DOHH2 (cell line): ENCODE measurements around the gene SKOR2.

Experiments
- H3F3A ChIP-seq: fragments of 200-600 bp; sonication (generic), shearing (Covaris generic); 2 replicates; pipeline ENCODE4 v1.6.0; 2016; ENCODE audit warnings: antibody characterized with exemption, mild to moderate bottlenecking; ENCODE audit not compliant: control insufficient read depth, insufficient read depth
- H3K27ac ChIP-seq: fragments of 200-600 bp; sonication (generic); 2 replicates; pipeline ENCODE4 v1.5.1; 2014; ENCODE audit warnings: low read depth, mild to moderate bottlenecking, low read length, moderate library complexity
- H3K27me3 ChIP-seq: fragments of 200-600 bp; sonication (generic); 2 replicates; pipeline ENCODE4 v1.6.1; 2014; ENCODE audit warnings: mild to moderate bottlenecking, low read length, mixed read lengths; ENCODE audit not compliant: control insufficient read depth
- H3K36me3 ChIP-seq: fragments of 200-600 bp; sonication (generic); 2 replicates; pipeline ENCODE4 v1.6.1; 2014; ENCODE audit warnings: mild to moderate bottlenecking, low read length, moderate library complexity, mixed read lengths; ENCODE audit not compliant: control insufficient read depth
- H3K4me1 ChIP-seq: fragments of 200-600 bp; sonication (generic); 2 replicates; pipeline ENCODE4 v1.6.1; 2014; ENCODE audit warnings: mild to moderate bottlenecking, low read length, mixed read lengths; ENCODE audit not compliant: control insufficient read depth
- H3K4me2 ChIP-seq: fragments of 200-600 bp; sonication (generic); 2 replicates; pipeline ENCODE4 v1.6.0; 2014; ENCODE audit warnings: mild to moderate bottlenecking, low read length, moderate library complexity
- H3K4me3 ChIP-seq: fragments of 200-600 bp; sonication (generic); 2 replicates; pipeline ENCODE4 v1.5.1; 2014; ENCODE audit warnings: mild to moderate bottlenecking, low read length, mixed read lengths
- H3K79me2 ChIP-seq: fragments of 200-600 bp; sonication (generic); 2 replicates; pipeline ENCODE4 v1.6.1; 2014; ENCODE audit warnings: mild to moderate bottlenecking, low read length, mixed read lengths; ENCODE audit not compliant: control insufficient read depth
- H3K9me2 ChIP-seq: fragments of 200-600 bp; sonication (generic); replicated peaks from 2 replicates; pipeline ENCODE4 v1.6.1; 2014; ENCODE audit warnings: mild to moderate bottlenecking, low read length, mixed read lengths; ENCODE audit not compliant: control insufficient read depth
- H3K9me3 ChIP-seq: fragments of 200-600 bp; sonication (generic); 2 replicates; pipeline ENCODE4 v1.6.1; 2014; ENCODE audit warnings: antibody characterized with exemption, low read length, mixed read lengths; ENCODE audit not compliant: control insufficient read depth, insufficient read depth
- H4K20me1 ChIP-seq: fragments of 200-600 bp; sonication (generic); 2 replicates; pipeline ENCODE4 v1.6.0; 2014; ENCODE audit warnings: low read depth, mild to moderate bottlenecking, antibody characterized with exemption, low read length, moderate library complexity; ENCODE audit not compliant: control insufficient read depth, insufficient read depth
- EZH2phosphoT487 ChIP-seq: fragments of 200-600 bp; sonication (generic); IDR thresholded peaks from 2 replicates; pipeline ENCODE4 v1.6.1; 2017; ENCODE audit warnings: borderline replicate concordance, mild to moderate bottlenecking, antibody characterized with exemption, low read length, moderate library complexity, mixed read lengths
- TF ChIP-seq, protein P1 (sequence below): fragments of 200-600 bp; sonication (generic); IDR thresholded peaks from one replicate; pipeline ENCODE4 v1.5.1; 2014; ENCODE audit warnings: antibody characterized with exemption, mild to moderate bottlenecking, low read depth, low read length; ENCODE audit not compliant: poor library complexity, severe bottlenecking

SKOR2 gene

DNA sequence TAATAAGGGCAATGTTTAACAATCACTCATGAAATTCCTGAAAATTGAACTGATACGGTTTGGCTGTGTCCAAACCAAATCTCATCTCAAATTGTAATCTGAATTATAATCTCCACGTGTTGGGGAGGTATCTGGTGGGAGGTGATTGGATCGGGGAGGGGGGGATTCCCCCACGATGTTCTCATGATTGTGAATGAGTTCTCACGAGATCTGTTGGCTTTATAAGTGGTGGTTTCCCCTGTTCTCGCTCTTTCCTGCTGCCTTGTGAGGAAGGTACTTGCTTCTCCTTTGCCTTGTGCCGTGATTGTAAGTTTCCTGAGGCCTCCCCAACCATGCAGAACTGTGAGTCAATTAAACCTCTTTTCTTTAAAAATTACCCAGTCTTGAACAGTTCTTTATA, 34.0 kb upstream of the SKOR2 start:
- Histone ChIP-seq H3K79me2 (no peaks in the 10 kb centered on the region), H3K4me2 (no peak overlapping the region), H3K27me3 (peaks cover 14% of the 10 kb centered on the region; the same call in 1 of the 2 replicates), H3K36me3 (no peaks in the 10 kb centered on the region), H3F3A (no peaks in the 10 kb centered on the region), H3K4me1 (no peaks in the 10 kb centered on the region), H3K27ac (no peak overlapping the region), H3K4me3 (no peak overlapping the region), H3K9me3 (no peaks in the 10 kb centered on the region), H3K9me2 (no peaks in the 10 kb centered on the region), H4K20me1 (no peaks in the 10 kb centered on the region)
- TF ChIP-seq, protein P1, sequence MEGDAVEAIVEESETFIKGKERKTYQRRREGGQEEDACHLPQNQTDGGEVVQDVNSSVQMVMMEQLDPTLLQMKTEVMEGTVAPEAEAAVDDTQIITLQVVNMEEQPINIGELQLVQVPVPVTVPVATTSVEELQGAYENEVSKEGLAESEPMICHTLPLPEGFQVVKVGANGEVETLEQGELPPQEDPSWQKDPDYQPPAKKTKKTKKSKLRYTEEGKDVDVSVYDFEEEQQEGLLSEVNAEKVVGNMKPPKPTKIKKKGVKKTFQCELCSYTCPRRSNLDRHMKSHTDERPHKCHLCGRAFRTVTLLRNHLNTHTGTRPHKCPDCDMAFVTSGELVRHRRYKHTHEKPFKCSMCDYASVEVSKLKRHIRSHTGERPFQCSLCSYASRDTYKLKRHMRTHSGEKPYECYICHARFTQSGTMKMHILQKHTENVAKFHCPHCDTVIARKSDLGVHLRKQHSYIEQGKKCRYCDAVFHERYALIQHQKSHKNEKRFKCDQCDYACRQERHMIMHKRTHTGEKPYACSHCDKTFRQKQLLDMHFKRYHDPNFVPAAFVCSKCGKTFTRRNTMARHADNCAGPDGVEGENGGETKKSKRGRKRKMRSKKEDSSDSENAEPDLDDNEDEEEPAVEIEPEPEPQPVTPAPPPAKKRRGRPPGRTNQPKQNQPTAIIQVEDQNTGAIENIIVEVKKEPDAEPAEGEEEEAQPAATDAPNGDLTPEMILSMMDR, result no peak

DNA sequence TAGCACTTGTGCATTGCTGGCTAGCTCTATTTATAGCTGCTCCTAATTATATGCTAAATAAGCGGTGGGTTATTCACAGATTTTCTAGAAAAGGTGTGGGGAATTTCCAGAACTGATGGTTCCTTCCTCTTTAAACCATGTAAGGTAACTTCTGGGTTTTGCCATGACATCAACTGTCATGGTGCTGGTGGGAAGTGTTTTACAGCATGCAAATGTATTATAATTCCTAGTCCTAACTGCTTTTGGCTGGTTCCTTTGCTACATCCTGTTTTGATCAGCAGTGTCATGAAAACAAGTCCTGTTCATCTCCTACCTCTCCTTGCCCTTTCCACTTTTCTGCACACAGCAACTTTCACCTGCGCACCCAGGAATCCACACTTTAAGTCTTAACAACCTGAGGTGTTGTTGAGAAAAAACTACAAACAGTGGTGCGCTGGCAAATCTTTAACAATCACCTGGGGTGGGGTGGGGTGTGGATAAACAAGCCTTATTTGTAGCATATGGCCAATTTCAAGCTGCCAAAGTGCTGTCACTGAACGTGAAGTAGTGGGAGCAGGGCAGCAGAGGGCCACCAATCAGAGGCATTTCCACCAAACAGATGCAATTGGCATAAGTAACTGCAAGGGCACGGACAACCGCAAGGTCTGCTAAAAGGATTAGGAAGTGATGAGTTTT, 33.4 kb upstream of the SKOR2 start:
- no peaks in the 10 kb centered on the region for H3K9me3 ChIP-seq
- no peaks in the 10 kb centered on the region for H3K79me2 ChIP-seq
- H3K9me2 ChIP-seq, result no peaks in the 10 kb centered on the region
- H3K4me1 ChIP-seq, result no peaks in the 10 kb centered on the region
- no peaks in the 10 kb centered on the region for H3F3A ChIP-seq
- peaks cover 8% of the 10 kb centered on the region; the same call in 1 of the 2 replicates for H3K27me3 ChIP-seq
- no peak overlapping the region for H3K4me2 ChIP-seq
- H4K20me1 ChIP-seq, result no peaks in the 10 kb centered on the region
- no peak overlapping the region for H3K27ac ChIP-seq
- H3K4me3 ChIP-seq, result no peak overlapping the region
- no peaks in the 10 kb centered on the region for H3K36me3 ChIP-seq
- TF ChIP-seq, protein P1, result no peak

DNA sequence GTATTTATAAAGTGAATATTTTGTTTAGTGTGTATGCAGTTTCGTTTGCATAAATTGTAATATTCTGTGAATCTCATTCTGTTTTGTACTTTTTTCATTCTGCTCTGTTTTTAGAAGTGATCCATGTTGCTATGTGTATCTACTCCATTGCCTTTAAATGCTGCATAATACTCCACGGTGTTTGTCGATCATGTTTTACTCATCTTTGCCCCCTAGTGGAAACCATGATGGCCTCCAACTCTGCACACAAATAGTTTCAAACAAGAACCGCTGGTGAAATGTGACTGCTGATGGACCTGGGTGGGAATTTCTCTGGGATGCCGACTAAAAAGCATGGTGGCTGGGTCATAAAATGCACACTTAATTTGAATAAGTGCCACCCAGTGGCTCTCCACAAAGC, 32.0 kb upstream of the SKOR2 start:
- no peaks in the 10 kb centered on the region for H3K36me3 ChIP-seq
- no peaks in the 10 kb centered on the region for H3F3A ChIP-seq
- H3K9me3 ChIP-seq, result no peaks in the 10 kb centered on the region
- no peaks in the 10 kb centered on the region for H3K79me2 ChIP-seq
- no peak overlapping the region for H3K4me2 ChIP-seq
- no peak overlapping the region for H3K27ac ChIP-seq
- no peaks in the 10 kb centered on the region for H3K4me1 ChIP-seq
- no peaks in the 10 kb centered on the region for H3K9me2 ChIP-seq
- no peaks in the 10 kb centered on the region for H4K20me1 ChIP-seq
- TF ChIP-seq, protein P1, result peak; percentile 85
- TF ChIP-seq EZH2phosphoT487, result no peak
- H3K27me3 ChIP-seq, result 0 out of 2 replicates have a peak, but pooled peaks cover 2% of the 10 kb centered on the region
- no peak overlapping the region for H3K4me3 ChIP-seq
